Measurements from ENCODE around the gene MYRF.
A peak's percentile ranks its signal among the peaks of the same experiment; 100 is the strongest.

Gene MYRF

GRCh38 chr11:61762223-61762615, 9.8 kb downstream of the MYRF start:
- no peak for DNase-seq

- no peak for DNase-seq
Observed at GRCh38 chr11:61762798-61763197, 10.4 kb downstream of the MYRF start.

GRCh38 chr11:61763930-61764605, 11.6 kb downstream of the MYRF start:
- no peak for DNase-seq

GRCh38 chr11:61764606-61765260, 12.3 kb downstream of the MYRF start:
- DNase-seq: no peak

GRCh38 chr11:61765550-61766253, 13.3 kb downstream of the MYRF start:
- DNase-seq: no peak

- no peak for DNase-seq
Observed at GRCh38 chr11:61766353-61766841, 14.0 kb downstream of the MYRF start.

GRCh38 chr11:61768376-61769076, 16.1 kb downstream of the MYRF start:
- DNase-seq: no peak

- no peak for DNase-seq
Observed at GRCh38 chr11:61769169-61769920, 16.9 kb downstream of the MYRF start.

GRCh38 chr11:61769946-61770683, 17.7 kb downstream of the MYRF start:
- DNase-seq: no peak

- DNase-seq: no peak
Observed at GRCh38 chr11:61771195-61771894, 18.9 kb downstream of the MYRF start.

- no peak for DNase-seq
Observed at GRCh38 chr11:61771985-61772455, 19.6 kb downstream of the MYRF start.

GRCh38 chr11:61773356-61773755, 20.9 kb downstream of the MYRF start:
- DNase-seq: no peak

- no peak for DNase-seq
Observed at GRCh38 chr11:61773809-61774208, 21.4 kb downstream of the MYRF start.

GRCh38 chr11:61774411-61774810, 22.0 kb downstream of the MYRF start:
- DNase-seq: no peak

- no peak for DNase-seq
Observed at GRCh38 chr11:61775106-61775505, 22.7 kb downstream of the MYRF start.

GRCh38 chr11:61775606-61776554, 23.4 kb downstream of the MYRF start:
- DNase-seq: no peak

- DNase-seq: peak; percentile 34
Observed at GRCh38 chr11:61776561-61777075, 24.2 kb downstream of the MYRF start.

GRCh38 chr11:61777234-61778090, 25.0 kb downstream of the MYRF start:
- DNase-seq: peak; percentile 50

Data from central memory CD4-positive, alpha-beta T cell (primary cell).